Neuronal stem cell (in vitro differentiated cells): Measurements from ENCODE around the gene ARHGAP28.

Experiments used
- DNase-seq: peaks from one replicate; pipeline ENCODE4 v3.0.0-alpha.2; 2013; ENCODE audit warnings: low spot score
- H2AFZ ChIP-seq: one replicate; pipeline ENCODE4 v1.6.1; 2013; ENCODE audit warnings: mild to moderate bottlenecking, low read length, inconsistent platforms
- H2AK5ac ChIP-seq: 2 replicates; pipeline ENCODE4 v1.6.1; 2013; ENCODE audit warnings: low read depth, mild to moderate bottlenecking, inconsistent platforms, low read length, moderate library complexity, mixed read lengths
- H2BK120ac ChIP-seq: 2 replicates; pipeline ENCODE4 v1.6.1; 2013; ENCODE audit warnings: low read depth, mild to moderate bottlenecking, inconsistent platforms, low read length, moderate library complexity, mixed read lengths
- H2BK12ac ChIP-seq: one replicate; pipeline ENCODE4 v1.6.1; 2013; ENCODE audit warnings: low read length, inconsistent platforms
- H2BK15ac ChIP-seq: 2 replicates; pipeline ENCODE4 v1.6.1; 2013; ENCODE audit warnings: mild to moderate bottlenecking, low read length, inconsistent platforms, mixed read lengths
- H2BK5ac ChIP-seq: one replicate; pipeline ENCODE4 v1.6.1; 2013; ENCODE audit warnings: inconsistent platforms, mild to moderate bottlenecking, low read length, moderate library complexity
- H3K14ac ChIP-seq: one replicate; pipeline ENCODE4 v1.6.1; 2013; ENCODE audit warnings: low read length, inconsistent platforms
- H3K18ac ChIP-seq: 2 replicates; pipeline ENCODE4 v1.6.1; 2013; ENCODE audit warnings: low read length, inconsistent platforms
- H3K23ac ChIP-seq: 2 replicates; pipeline ENCODE4 v1.6.1; 2013; ENCODE audit warnings: low read depth, mild to moderate bottlenecking, mixed read lengths, low read length, inconsistent platforms; ENCODE audit not compliant: poor library complexity
- H3K27ac ChIP-seq: replicated peaks from 3 replicates; pipeline ENCODE4 v1.5.1; 2013; ENCODE audit warnings: low read length, inconsistent platforms
- H3K27me3 ChIP-seq, 3 experiments: 2 replicates each; pipeline ENCODE4 v1.6.1; 2013; ENCODE audit warnings: low read length in 3 of 3, mild to moderate bottlenecking in 2 of 3, inconsistent platforms in 1 of 3, low read depth in 1 of 3, mixed read lengths in 1 of 3, moderate library complexity in 1 of 3; ENCODE audit not compliant: control insufficient read depth in 3 of 3, insufficient read depth in 3 of 3
- H3K36me3 ChIP-seq, 2 donors: replicated peaks in 1 of 2; 2 replicates each; pipeline ENCODE4 v1.6.1; 2013; ENCODE audit warnings: low read length in 2 of 2; ENCODE audit not compliant: control insufficient read depth in 2 of 2, insufficient read depth in 2 of 2
- H3K4ac ChIP-seq: 2 replicates; pipeline ENCODE4 v1.6.1; 2013; ENCODE audit warnings: inconsistent platforms, mild to moderate bottlenecking, low read length, moderate library complexity
- H3K4me1 ChIP-seq, 2 donors: 1 replicate in 1 of 2; 2 replicates in 1 of 2; pipeline ENCODE4 v1.6.1; 2013; ENCODE audit warnings: low read length in 2 of 2, low read depth in 1 of 2; ENCODE audit not compliant: control insufficient read depth in 2 of 2, insufficient read depth in 1 of 2
- H3K4me2 ChIP-seq: one replicate; pipeline ENCODE4 v1.6.1; 2013; ENCODE audit warnings: mild to moderate bottlenecking, low read length, inconsistent platforms; ENCODE audit not compliant: insufficient read depth, poor library complexity, severe bottlenecking
- H3K4me3 ChIP-seq, 2 donors: 2 replicates each; pipeline ENCODE4 v1.5.1; 2013; ENCODE audit warnings: low read length in 2 of 2, mild to moderate bottlenecking in 2 of 2, inconsistent platforms in 1 of 2, moderate library complexity in 1 of 2
- H3K79me1 ChIP-seq: one replicate; pipeline ENCODE4 v1.6.1; 2013; ENCODE audit warnings: low read depth, mild to moderate bottlenecking, inconsistent platforms, low read length, moderate library complexity
- H3K9ac ChIP-seq: one replicate; pipeline ENCODE4 v1.6.1; 2013; ENCODE audit warnings: mild to moderate bottlenecking, low read depth, low read length, inconsistent platforms; ENCODE audit not compliant: poor library complexity
- H3K9me3 ChIP-seq, 2 donors: replicated peaks in 1 of 2; 2 replicates each; pipeline versions ENCODE3 to v1.6.1; 2013; ENCODE audit warnings: low read length in 2 of 2, mild to moderate bottlenecking in 2 of 2, inconsistent platforms in 1 of 2, low read depth in 1 of 2, mixed read lengths in 1 of 2, moderate library complexity in 1 of 2; ENCODE audit not compliant: control insufficient read depth in 2 of 2, insufficient read depth in 1 of 2
- H4K8ac ChIP-seq: one replicate; pipeline ENCODE4 v1.6.1; 2013; ENCODE audit warnings: low read depth, mild to moderate bottlenecking, inconsistent platforms, low read length, moderate library complexity
- H4K91ac ChIP-seq: one replicate; pipeline ENCODE4 v1.6.1; 2013; ENCODE audit warnings: low read length, low read depth, mild to moderate bottlenecking, inconsistent platforms; ENCODE audit not compliant: poor library complexity
- WGBS, 2 donors: extraction: QIAGEN DNeasy Blood & Tissue Kit; methylation state at CpG; one replicate each; pipeline ENCODE4 v1.1.7; 2013; ENCODE audit warnings: missing lambda C conversion rate in 2 of 2, mixed read lengths in 1 of 2; ENCODE audit not compliant: insufficient read length in 2 of 2, insufficient replicate concordance in 1 of 2; ENCODE audit errors: extremely low coverage in 2 of 2; 5-methylcytosine and 5-hydroxymethylcytosine counted together

Gene ARHGAP28

GRCh38 chr18:6886797-6887330, 157.3 kb downstream of the ARHGAP28 start:
- WGBS, 2 donors, result no CpG with 5 or more reads among the region's 6 CpGs

GRCh38 chr18:6891788-6892187, 162.3 kb downstream of the ARHGAP28 start:
- Histone ChIP-seq H3K79me1 (no peaks in the 10 kb centered on the region), H3K4me2 (no peak overlapping the region), H3K4ac (no peak overlapping the region), H2BK120ac (no peak overlapping the region), H3K36me3 (peaks cover 2 to 26% of the 10 kb centered on the region in 2 donors), H3K9ac (no peak overlapping the region), H2BK5ac (no peak overlapping the region), H3K4me1 (peaks cover 0 to 3% of the 10 kb centered on the region in 2 donors), H2AK5ac (no peak overlapping the region), H2BK12ac (no peak overlapping the region), H3K27me3 (no peaks in the 10 kb centered on the region), H2BK15ac (no peak overlapping the region), H3K14ac (no peak overlapping the region), H3K23ac (no peak overlapping the region), H4K91ac (no peak overlapping the region), H3K18ac (no peak overlapping the region), H2AFZ (no peak overlapping the region), H4K8ac (no peak overlapping the region), H3K27ac (no peak overlapping the region), H3K4me3 (no peak overlapping the region), H3K9me3 (no peaks in the 10 kb centered on the region)
- WGBS, 2 donors, result no CpG with 5 or more reads among the region's 3 CpGs
- no peak for DNase-seq

More at GRCh38 chr18:6886797-6887330, 157.3 kb downstream of the ARHGAP28 start:
- peaks cover 1 to 11% of the 10 kb centered on the region in 2 donors for H3K36me3 ChIP-seq
- H3K4me1 ChIP-seq, result peaks cover 0 to 3% of the 10 kb centered on the region in 2 donors
- no peak overlapping the region for H3K27ac ChIP-seq
- H3K27me3 ChIP-seq, result no peaks in the 10 kb centered on the region
- H3K14ac ChIP-seq, result no peak overlapping the region
- no peak overlapping the region for H3K23ac ChIP-seq
- H2BK12ac ChIP-seq, result no peak overlapping the region
- no peak for DNase-seq
- H3K9me3 ChIP-seq, result no peaks in the 10 kb centered on the region
- H2BK5ac ChIP-seq, result no peak overlapping the region
- H3K4me2 ChIP-seq, result no peak overlapping the region
- H3K18ac ChIP-seq, result no peak overlapping the region
- no peak overlapping the region for H4K8ac ChIP-seq
- no peak overlapping the region for H3K9ac ChIP-seq
- H4K91ac ChIP-seq, result no peak overlapping the region
- H2BK120ac ChIP-seq, result no peak overlapping the region
- no peak overlapping the region for H3K4me3 ChIP-seq
- H3K4ac ChIP-seq, result no peak overlapping the region
- no peak overlapping the region for H2BK15ac ChIP-seq
- no peaks in the 10 kb centered on the region for H3K79me1 ChIP-seq
- no peak overlapping the region for H2AFZ ChIP-seq
- H2AK5ac ChIP-seq, result no peak overlapping the region

GRCh38 chr18:6901286-6901926, 171.9 kb downstream of the ARHGAP28 start:
- no peak overlapping the region for H3K14ac ChIP-seq
- no peak overlapping the region for H3K4ac ChIP-seq
- H2BK15ac ChIP-seq, result no peak overlapping the region
- no peaks in the 10 kb centered on the region for H3K79me1 ChIP-seq
- no peaks in the 10 kb centered on the region for H3K4me1 ChIP-seq
- H4K91ac ChIP-seq, result no peak overlapping the region
- DNase-seq, result no peak
- no peak overlapping the region for H2AFZ ChIP-seq
- no peaks in the 10 kb centered on the region for H3K27me3 ChIP-seq
- no peak overlapping the region for H3K4me3 ChIP-seq
- no peak overlapping the region for H3K18ac ChIP-seq
- peaks cover 4 to 14% of the 10 kb centered on the region in 2 donors for H3K9me3 ChIP-seq
- H3K9ac ChIP-seq, result no peak overlapping the region
- H3K23ac ChIP-seq, result no peak overlapping the region
- no peak overlapping the region for H2BK120ac ChIP-seq
- H2BK12ac ChIP-seq, result no peak overlapping the region
- H4K8ac ChIP-seq, result no peak overlapping the region
- no peak overlapping the region for H2AK5ac ChIP-seq
- no peak overlapping the region for H2BK5ac ChIP-seq
- peaks cover 4 to 5% of the 10 kb centered on the region in 2 donors for H3K36me3 ChIP-seq
- WGBS, 2 donors, result no CpG with 5 or more reads among the region's 3 CpGs
- H3K27ac ChIP-seq, result no peak overlapping the region
- H3K4me2 ChIP-seq, result no peak overlapping the region

GRCh38 chr18:6917072-6917471, 187.6 kb downstream of the ARHGAP28 start:
- H3K23ac ChIP-seq, result no peak overlapping the region
- H4K91ac ChIP-seq, result no peak overlapping the region
- no peaks in the 10 kb centered on the region for H3K36me3 ChIP-seq
- peaks cover 0 to 3% of the 10 kb centered on the region in 2 donors for H3K4me1 ChIP-seq
- WGBS, 2 donors, result no CpG with 5 or more reads among the region's 3 CpGs
- no peak overlapping the region for H3K18ac ChIP-seq
- H3K14ac ChIP-seq, result no peak overlapping the region
- no peak overlapping the region for H4K8ac ChIP-seq
- no peaks in the 10 kb centered on the region for H3K27me3 ChIP-seq
- H3K4ac ChIP-seq, result no peak overlapping the region
- no peak overlapping the region for H3K27ac ChIP-seq
- H3K9me3 ChIP-seq, result no peaks in the 10 kb centered on the region
- no peak overlapping the region for H2BK5ac ChIP-seq
- no peak overlapping the region for H3K4me2 ChIP-seq
- no peak overlapping the region for H2AK5ac ChIP-seq
- no peak overlapping the region for H3K4me3 ChIP-seq
- no peak overlapping the region for H2BK15ac ChIP-seq
- no peak overlapping the region for H2BK12ac ChIP-seq
- no peaks in the 10 kb centered on the region for H3K79me1 ChIP-seq
- no peak overlapping the region for H2AFZ ChIP-seq
- no peak for DNase-seq
- no peak overlapping the region for H2BK120ac ChIP-seq
- no peak overlapping the region for H3K9ac ChIP-seq
